Measurements from ENCODE around the gene UNC5CL.

The UNC5CL gene

GRCh38 chr6:41039060-41039998 is at the start of gene UNC5CL:
UNC5CL (minus strand) TSS chr6:41039221; CDS start chr6:41035074, 4,147 bp downstream.
- DNase-seq, result no peak

GRCh38 chr6:41088451-41088850 is 49.4 kb upstream of the UNC5CL start:
- DNase-seq, result no peak

GRCh38 chr6:41085182-41085581 is 46.2 kb upstream of the UNC5CL start:
- no peak for DNase-seq

- DNase-seq, result no peak
Measured at GRCh38 chr6:41083072-41083471, 44.1 kb upstream of the UNC5CL start.

GRCh38 chr6:41080621-41081020 is 41.6 kb upstream of the UNC5CL start:
- DNase-seq, result no peak

GRCh38 chr6:41079080-41079479 is 40.1 kb upstream of the UNC5CL start:
- DNase-seq, result no peak

GRCh38 chr6:41078101-41078500 is 39.1 kb upstream of the UNC5CL start:
- no peak for DNase-seq

- DNase-seq, result no peak
Measured at GRCh38 chr6:41077536-41077935, 38.5 kb upstream of the UNC5CL start.

GRCh38 chr6:41075651-41076626 is 36.9 kb upstream of the UNC5CL start:
- no peak for DNase-seq

- DNase-seq, result no peak
Measured at GRCh38 chr6:41074692-41075436, 35.8 kb upstream of the UNC5CL start.

GRCh38 chr6:41073968-41074691 is 35.1 kb upstream of the UNC5CL start:
- no peak for DNase-seq

GRCh38 chr6:41073203-41073967 is 34.4 kb upstream of the UNC5CL start:
- peak; percentile 74 for DNase-seq

- DNase-seq, result no peak
Measured at GRCh38 chr6:41072836-41073202, 33.8 kb upstream of the UNC5CL start, which contains the start of gene NFYA. NFYA (plus strand) TSS chr6:41072974; CDS start chr6:41079090, 6,116 bp downstream.

GRCh38 chr6:41071923-41072835 is 33.2 kb upstream of the UNC5CL start, which contains the start of gene OARD1:
OARD1 (minus strand) TSS chr6:41072356; CDS start chr6:41071634, 722 bp downstream.
- peak; percentile 100 for DNase-seq

GRCh38 chr6:41071501-41071922 is 32.5 kb upstream of the UNC5CL start:
- DNase-seq, result no peak

GRCh38 chr6:41066867-41067304 is 27.9 kb upstream of the UNC5CL start:
- DNase-seq, result peak; percentile 30

GRCh38 chr6:41065550-41066026 is 26.6 kb upstream of the UNC5CL start:
- DNase-seq, result no peak

GRCh38 chr6:41064841-41065240 is 25.8 kb upstream of the UNC5CL start:
- DNase-seq, result no peak

- DNase-seq, result no peak
Measured at GRCh38 chr6:41063884-41064285, 24.9 kb upstream of the UNC5CL start.

- no peak for DNase-seq
Measured at GRCh38 chr6:41062056-41062455, 23.0 kb upstream of the UNC5CL start.
